Brain microvascular endothelial cell (primary cell): ENCODE measurements around the gene GTF2A1.

ENCODE experiments used
- DNase-seq: peaks from one replicate; pipeline ENCODE4 v3.0.0-alpha.2; 2020
- H3K27ac ChIP-seq: fragments of 250-450 bp; sonication (Bioruptor Pico); 2 replicates; pipeline ENCODE4 v1.5.1; 2020; ENCODE audit warnings: mild to moderate bottlenecking, moderate library complexity
- H3K27me3 ChIP-seq: fragments of 250-450 bp; sonication (Bioruptor Pico); replicated peaks from 2 replicates; pipeline ENCODE4 v1.5.1; 2020; ENCODE audit warnings: mild to moderate bottlenecking
- H3K36me3 ChIP-seq: fragments of 250-450 bp; sonication (Bioruptor Pico); replicated peaks from 2 replicates; pipeline ENCODE4 v1.5.1; 2020; ENCODE audit warnings: mild to moderate bottlenecking
- H3K4me3 ChIP-seq: 2 replicates; pipeline ENCODE4 v1.5.1; 2011; ENCODE audit warnings: low read depth, mild to moderate bottlenecking, control low read depth, low read length, moderate library complexity
- in situ Hi-C: cut with HindIII; loops from 2 replicates; pipeline ENCODE4 v1.10.0; 2017; ENCODE audit warnings: low sequenced_read_pairs, low pct_ligation_motif_present
- TF ChIP-seq, protein P1 (sequence below): IDR thresholded peaks from 2 replicates; pipeline ENCODE4 v1.5.1; 2011; ENCODE audit warnings: low read depth, mild to moderate bottlenecking, moderate library complexity, low read length, control low read depth, inconsistent platforms; ENCODE audit errors: missing control alignments

Gene GTF2A1

GRCh38 chr14:81200054-81200453 lies 20.7 kb downstream of the GTF2A1 start:
- no peak for DNase-seq
- TF ChIP-seq, protein P1, sequence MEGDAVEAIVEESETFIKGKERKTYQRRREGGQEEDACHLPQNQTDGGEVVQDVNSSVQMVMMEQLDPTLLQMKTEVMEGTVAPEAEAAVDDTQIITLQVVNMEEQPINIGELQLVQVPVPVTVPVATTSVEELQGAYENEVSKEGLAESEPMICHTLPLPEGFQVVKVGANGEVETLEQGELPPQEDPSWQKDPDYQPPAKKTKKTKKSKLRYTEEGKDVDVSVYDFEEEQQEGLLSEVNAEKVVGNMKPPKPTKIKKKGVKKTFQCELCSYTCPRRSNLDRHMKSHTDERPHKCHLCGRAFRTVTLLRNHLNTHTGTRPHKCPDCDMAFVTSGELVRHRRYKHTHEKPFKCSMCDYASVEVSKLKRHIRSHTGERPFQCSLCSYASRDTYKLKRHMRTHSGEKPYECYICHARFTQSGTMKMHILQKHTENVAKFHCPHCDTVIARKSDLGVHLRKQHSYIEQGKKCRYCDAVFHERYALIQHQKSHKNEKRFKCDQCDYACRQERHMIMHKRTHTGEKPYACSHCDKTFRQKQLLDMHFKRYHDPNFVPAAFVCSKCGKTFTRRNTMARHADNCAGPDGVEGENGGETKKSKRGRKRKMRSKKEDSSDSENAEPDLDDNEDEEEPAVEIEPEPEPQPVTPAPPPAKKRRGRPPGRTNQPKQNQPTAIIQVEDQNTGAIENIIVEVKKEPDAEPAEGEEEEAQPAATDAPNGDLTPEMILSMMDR = no peak
- H3K27me3 ChIP-seq = no peaks in the 10 kb centered on the region
- no peak overlapping the region for H3K4me3 ChIP-seq
- H3K36me3 ChIP-seq = peaks cover 18% of the 10 kb centered on the region
- in situ Hi-C loops = no loop called here
- H3K27ac ChIP-seq = no peak overlapping the region

DNA sequence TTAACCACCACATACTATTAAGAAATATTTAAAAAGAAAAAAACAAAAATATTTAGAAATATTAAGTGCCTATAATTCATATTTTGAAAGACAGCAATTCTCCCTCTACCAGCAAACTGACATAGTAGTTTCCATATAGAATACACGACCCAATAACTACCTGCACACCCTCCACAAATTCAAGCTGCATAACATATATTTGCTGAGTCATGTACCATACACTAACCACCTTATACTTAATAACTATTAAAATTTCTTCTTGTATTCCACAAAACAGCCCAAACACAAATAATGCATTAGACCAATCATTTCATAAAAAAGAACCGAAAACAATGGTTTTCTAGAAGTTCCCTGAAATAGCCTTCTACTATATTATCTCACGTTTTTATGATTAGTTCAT lies 21.7 kb downstream of the GTF2A1 start:
- H3K27me3 ChIP-seq = no peaks in the 10 kb centered on the region
- peaks cover 17% of the 10 kb centered on the region for H3K36me3 ChIP-seq
- in situ Hi-C loops = no loop called here
- DNase-seq = no peak
- H3K4me3 ChIP-seq = no peak overlapping the region
- TF ChIP-seq, protein P1 = no peak
- H3K27ac ChIP-seq = no peak overlapping the region

- H3K27me3 ChIP-seq = no peaks in the 10 kb centered on the region
- H3K4me3 ChIP-seq = no peak overlapping the region
- H3K27ac ChIP-seq = no peak overlapping the region
- in situ Hi-C loops = no loop called here
- no peak for DNase-seq
- TF ChIP-seq, protein P1 = no peak
- H3K36me3 ChIP-seq = peaks cover 16% of the 10 kb centered on the region
Observed at GRCh38 chr14:81198651-81199050, 22.1 kb downstream of the GTF2A1 start.

DNA sequence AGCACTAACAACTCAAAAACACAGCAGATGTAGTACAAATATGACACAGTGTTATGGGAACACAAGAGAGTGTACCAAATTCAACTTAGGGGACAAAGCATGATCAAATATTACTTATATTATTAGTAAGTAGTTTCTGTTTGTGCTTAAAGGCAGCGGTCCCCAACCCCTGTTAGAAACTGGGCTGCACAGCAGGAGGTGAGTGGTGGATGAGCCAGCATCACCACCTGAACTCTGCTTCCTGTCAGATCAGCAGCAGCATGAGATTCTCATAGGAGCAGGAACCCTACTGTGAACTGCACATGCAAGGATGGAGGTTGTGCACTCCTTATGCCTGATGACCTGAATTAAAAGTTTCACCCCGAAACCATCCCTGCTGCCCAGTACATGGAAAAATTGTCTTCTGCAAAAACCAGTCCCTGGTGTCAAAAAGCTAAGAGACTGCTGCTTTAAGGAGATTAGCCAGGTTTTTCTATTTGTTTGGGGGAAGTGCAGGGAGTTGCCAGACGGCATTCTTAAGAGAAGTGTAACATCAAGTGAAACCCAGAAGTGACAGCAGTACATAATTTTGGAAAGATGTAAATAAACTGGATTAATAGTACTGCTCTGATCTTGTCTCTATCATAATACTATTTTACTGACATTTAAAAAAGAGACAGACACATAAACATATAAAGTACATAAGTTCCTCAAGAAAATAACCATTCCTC lies 26.7 kb downstream of the GTF2A1 start:
- DNase-seq = no peak
- no peak overlapping the region for H3K4me3 ChIP-seq
- TF ChIP-seq, protein P1 = no peak
- in situ Hi-C loops = no loop called here
- H3K27ac ChIP-seq = no peak overlapping the region
- H3K27me3 ChIP-seq = no peaks in the 10 kb centered on the region
- H3K36me3 ChIP-seq = peaks cover 13% of the 10 kb centered on the region

DNA sequence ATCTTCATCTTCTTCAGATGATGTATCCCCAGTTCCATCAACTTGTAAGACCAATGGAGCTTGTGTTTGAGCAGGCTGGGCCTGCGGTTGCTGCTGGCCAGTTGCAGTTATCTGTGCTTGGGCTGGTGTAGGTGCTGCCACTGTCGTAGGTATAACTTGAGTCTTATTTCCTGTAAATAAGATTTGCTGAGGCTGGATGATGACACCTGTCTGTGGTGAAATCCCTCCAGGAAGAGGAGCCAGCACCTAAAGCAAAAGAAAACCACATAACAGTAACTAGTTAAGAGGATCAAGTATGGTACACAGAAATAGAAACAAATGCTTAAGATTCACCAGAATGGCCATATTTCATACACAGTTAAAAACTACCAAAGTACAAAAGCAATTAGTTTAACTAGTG lies 28.2 kb downstream of the GTF2A1 start:
- H3K36me3 ChIP-seq = peaks cover 13% of the 10 kb centered on the region
- no peak for DNase-seq
- H3K27ac ChIP-seq = no peak overlapping the region

More for the DNA sequence above, 28.2 kb downstream of the GTF2A1 start:
- in situ Hi-C loops = no loop called here
- Histone ChIP-seq H3K4me3 (no peak overlapping the region), H3K27me3 (no peaks in the 10 kb centered on the region)
- TF ChIP-seq, protein P1 = no peak
